ENCODE data around the gene KIAA1328.

KIAA1328 gene

DNA sequence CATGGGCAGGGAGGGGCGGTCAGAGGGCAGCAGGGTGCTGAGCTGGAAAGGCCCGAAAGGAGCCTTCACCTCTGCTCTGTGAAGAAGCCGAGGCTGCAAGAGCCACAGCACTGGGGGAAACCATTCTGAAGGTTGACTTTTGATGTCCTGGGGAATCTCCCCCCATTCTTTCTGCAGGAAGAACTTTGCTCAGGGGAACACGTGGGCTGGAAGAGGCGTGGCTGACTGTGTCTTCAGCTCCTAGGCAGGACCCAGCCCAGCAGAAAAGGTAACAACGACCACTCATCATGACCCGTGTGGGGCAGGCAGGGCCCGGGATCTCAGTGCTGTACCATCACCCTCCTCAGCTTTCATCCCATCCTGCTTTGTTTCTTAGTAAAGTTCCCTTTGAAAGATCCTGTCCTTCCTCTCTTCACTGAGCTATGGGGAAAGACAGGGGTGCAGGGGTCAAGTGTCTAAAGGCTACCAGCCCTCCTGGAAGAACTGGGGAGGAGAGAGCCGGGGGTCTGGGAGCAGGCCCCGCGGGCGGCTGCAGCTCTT, 424.0 kb downstream of the KIAA1328 start:
- DNase-seq (ENCODE audit: low read depth, low spot score), result no peak

DNA sequence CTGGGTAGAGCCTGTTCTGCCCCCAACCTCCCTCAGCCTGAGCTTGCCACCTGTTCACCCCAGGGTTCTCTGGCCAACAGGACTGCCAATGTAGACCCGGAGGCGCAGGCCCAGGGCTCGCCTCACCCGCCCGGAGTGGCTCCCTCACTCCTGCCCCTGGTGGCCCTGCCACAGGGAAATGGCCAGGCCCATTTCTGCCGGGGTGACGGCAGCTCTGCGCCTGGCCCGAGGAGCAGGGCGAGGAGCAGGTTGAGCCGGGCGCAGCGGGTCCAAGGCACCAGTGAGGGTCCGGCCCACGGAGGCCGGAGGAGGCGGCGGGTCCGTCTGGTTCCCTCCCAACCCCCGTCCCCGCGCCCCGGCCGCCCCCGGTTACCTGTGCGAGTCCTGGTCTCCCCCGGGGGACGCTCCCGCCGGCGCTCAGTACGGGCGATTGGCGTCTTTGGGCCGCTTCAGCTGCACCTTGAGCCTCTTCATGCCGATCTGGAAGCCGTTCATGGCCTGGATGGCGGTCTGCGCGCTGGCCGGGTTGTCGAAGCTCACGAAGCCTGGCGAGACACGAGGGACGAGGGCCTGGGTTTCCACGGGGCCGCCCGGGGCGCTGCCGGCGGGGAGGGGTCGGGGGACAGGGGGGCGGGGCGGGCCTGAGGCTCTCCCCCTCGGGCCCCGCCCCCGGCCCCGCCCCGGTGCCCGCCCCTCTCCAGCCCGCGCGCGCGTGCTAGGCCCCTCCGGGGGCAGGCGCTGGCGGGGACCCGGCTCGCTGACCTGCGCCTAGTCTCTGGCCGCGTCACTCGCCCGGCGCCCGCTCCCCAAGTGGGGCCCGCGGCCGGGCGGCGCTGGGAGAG, 424.7 kb downstream of the KIAA1328 start:
- DNase-seq (ENCODE audit: low read depth, low spot score), result no peak

DNA sequence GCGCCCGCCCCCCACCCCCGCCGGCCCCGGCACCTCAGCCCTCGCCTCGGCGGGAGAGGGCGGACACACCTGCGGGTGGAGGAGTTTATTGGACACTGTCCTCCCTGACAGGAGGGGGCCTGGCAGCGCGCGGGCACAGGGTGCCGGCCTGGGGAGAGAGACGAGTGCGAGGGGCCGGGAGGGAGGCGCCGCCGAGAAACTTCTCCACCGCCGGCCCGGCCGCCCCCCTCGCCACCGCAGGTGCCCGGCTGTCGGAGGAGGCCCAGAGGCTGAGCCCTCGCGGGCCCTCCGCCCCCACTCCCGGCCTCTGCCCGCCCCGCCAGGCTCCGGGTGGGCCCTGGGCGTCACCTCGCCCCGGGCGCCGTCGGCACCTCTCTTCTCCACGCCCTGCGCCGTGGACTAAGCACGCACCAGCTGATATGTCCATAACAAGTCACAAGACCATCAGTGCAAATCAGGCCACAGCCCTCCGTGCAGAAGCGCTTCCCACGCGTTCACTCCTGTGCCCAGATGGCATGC, 425.4 kb downstream of the KIAA1328 start:
- no peak for DNase-seq (ENCODE audit: low read depth, low spot score)

DNA sequence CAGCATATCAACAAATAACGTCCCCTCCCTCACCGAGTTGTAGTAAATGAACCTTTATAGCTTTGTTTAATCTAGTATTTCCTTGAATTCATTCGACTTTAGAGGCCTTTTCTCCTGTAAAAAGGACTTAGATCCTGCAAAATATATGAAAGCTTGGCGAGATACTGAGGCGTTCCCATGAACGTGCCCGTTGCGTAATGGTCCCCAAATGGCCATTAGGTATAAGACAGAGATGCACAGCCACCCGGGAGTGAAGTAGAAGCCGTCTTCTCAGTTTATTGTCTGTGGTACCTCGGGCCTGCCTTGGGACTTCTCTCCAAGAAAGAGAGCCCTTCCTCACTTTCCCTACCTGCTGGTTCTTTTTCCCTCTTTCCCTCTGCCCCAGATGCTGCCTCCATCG, 426.0 kb downstream of the KIAA1328 start:
- no peak for DNase-seq (ENCODE audit: low read depth, low spot score)

DNA sequence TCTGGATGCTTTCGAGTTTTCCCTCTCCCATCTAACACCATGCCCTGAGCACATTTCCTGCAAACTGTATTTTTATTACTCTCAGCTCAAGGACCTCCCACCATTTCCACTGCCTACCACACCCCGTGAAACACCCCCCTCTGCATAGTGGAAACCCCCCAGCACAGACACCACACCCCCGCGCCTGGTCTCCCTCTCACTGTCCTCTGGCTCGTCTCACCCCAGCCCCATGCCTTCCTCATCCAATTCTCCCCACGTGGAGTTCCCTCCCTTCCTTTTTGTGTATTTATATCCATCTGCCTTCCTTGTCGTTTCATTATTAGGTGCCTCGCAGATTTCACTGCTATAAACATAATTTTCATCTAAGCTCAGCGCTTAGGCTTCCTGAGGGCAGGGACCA, 429.2 kb downstream of the KIAA1328 start:
- DNase-seq (ENCODE audit: low read depth, low spot score), result no peak

DNA sequence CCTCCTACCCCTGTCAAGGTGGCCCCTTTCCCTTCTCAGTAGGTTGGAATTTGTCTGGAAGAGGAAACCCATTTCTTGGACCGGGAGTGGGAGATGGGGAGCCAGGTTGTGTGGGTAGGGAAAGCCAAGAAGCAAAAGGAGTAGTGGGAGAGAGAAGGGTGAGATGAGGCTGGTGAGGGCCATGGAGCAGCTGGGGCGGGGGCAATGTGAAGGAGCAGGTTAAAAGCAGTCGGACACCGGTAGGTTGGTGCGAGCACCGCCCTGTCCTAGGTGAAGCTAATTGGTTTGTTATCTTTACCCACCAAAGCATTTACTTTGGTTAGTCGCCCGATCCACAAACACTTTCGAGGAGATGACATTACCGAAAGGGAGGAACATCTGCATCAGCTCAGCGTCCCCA, 429.9 kb downstream of the KIAA1328 start:
- DNase-seq (ENCODE audit: low read depth, low spot score), result no peak

DNA sequence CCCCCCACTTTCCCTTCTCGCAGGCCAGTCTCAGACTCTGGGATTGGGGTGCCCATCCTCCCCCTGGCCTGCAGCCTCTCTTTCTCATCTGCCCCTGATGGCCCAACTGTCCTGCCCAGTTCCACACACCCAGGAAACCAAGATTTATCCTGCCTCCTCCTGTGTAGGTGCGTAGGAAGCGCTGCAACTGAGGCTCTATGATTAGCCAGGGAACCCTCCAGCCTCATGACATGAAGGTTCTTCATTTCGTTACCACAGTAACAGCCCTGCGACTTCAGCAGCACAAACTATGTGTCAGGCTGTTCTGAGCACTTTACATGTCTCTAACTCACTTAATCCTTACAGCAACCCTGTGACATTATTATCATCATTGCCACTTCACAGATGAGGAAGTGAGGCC, 430.8 kb downstream of the KIAA1328 start:
- DNase-seq (ENCODE audit: low read depth, low spot score), result no peak

DNA sequence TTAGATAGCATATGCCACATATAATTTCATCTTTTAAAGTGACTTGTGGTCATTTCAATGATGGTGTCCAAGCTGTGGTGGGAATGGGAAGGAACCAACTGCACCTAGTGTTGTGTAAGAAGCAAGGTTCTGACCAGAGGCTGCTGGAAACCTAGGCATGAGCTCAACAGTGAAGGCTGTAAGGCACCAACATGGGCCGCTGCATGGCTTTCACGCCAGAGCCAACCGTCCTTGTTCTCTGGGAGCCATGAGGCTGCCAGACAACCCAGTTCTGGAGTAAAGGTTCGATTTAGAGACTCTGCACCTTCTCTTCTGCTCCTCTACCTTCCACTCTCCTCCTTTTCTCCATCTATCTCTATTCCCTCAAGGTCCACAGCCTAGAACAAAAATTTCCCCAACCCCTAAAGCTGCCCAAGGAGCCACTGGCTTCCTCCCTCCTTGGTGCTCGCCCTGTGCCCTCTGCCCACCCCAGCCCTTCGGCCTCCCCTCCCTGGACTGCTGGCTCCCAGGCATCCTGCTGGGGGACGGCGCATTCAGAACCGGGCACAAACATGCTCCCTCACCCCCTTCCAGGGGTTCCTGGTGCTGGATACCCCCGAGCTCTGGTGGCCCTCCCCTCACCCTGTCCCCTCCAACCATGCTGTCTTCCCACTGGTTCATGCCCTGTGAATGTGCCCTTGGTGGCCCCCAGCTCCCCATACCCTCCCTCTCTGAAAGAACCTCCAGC, 431.6 kb downstream of the KIAA1328 start:
- no peak for DNase-seq (ENCODE audit: low read depth, low spot score)

DNA sequence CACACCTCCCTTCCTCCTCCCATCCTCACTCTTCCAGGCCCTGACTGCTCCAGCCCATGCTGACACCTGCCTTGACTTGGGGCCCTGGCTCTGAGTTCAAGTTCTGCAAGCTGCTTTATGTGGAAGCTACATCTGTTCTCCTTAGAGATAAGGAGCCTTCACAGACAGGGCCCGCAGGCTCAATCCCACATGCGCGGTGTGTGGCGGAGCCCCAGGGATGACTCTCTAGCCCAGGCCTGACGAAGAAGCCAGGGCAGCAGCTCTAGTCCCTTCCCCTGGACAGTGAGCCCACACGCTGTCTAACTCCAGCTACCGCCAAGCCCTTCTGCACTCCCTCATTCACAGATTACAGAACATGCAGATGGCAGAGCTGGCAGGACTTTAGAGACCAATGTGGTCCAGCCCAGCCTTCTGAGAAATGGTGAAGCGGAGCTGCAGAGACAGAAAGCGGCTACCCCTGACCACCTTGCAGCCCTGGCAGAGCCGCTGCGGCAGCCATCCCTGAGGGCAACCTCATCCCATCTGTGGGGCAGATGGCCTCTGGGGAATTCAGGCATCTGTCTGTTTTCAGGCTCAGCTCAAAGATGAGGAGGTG, 432.4 kb downstream of the KIAA1328 start:
- no peak for DNase-seq (ENCODE audit: low read depth, low spot score)

DNA sequence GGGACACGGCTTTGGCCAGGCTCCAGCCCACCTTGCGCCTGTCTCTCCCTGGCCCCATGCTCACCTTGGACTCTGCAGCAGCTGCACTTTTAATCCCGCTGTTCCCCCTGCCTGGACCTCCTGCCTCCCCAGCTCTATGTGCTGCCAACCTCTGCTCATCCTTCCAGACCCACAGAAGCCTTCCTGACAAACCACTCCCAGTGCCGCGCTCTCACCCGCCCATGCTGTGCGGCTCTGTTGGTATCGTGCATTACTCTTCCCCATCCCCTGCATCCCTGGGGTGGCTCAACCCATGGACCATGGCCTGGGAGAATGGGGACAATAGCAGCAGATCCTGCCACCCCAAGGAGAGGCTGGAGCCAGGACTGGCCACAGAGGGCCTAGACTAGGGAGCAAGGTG, 433.1 kb downstream of the KIAA1328 start:
- DNase-seq (ENCODE audit: low read depth, low spot score), result no peak

DNA sequence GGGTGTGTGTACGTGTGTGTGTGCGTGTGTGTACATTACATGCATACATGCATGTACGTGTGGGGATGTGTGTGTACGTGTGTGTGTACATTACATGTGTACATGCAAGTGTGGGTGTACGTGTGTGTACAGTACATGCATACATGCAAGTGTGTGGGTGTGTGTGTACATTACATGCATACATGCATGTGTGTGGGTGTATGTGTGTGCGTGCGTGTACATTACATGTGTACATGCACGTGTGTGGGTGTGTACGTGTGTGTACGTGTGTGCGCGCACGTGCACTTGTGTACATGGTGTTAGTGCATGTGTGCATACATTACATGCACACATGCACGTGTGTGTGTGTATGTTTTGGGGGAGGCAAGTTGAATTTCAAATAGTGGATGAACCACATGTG, 436.0 kb downstream of the KIAA1328 start:
- no peak for DNase-seq (ENCODE audit: low read depth, low spot score)

DNA sequence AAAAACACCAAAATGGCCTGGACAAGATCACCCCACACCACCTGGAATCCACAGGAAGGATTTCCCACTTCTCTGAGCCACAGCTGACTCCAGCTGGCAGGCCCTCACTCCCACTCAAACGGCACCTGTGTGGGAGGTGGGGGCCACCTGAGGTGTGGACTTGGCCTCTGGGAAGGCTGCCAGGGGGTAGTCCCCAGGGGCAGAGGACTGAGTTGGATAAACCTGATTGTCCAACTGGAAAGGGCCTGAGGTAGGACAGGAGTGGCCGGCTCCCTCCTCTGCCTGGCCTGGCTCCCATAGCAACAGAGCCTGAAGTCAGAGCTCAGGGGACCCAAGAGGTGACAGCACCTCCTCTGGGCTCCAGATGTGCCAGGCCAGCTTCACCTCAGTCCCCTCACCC, 436.5 kb downstream of the KIAA1328 start:
- no peak for DNase-seq (ENCODE audit: low read depth, low spot score)

DNA sequence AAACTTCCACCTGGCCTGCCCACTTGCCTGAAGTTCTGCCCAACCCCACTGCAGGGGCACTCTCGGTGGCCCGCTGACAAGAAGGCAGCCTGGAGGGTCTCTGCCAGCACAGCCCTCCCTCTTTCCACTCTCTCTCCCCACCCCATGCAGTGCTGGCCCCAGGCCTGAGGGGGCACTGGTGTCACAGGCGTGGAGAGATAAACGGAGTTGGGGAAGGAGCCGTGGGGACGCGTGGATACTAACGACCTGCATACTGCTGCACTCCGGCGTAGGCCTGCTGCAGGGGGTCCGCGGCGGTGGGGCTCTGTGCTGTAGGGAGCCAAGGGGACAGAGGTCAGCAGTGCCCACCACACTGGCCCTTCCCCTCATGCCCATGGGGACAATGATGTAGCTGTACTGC, 437.4 kb downstream of the KIAA1328 start:
- no peak for DNase-seq (ENCODE audit: low read depth, low spot score)

DNA sequence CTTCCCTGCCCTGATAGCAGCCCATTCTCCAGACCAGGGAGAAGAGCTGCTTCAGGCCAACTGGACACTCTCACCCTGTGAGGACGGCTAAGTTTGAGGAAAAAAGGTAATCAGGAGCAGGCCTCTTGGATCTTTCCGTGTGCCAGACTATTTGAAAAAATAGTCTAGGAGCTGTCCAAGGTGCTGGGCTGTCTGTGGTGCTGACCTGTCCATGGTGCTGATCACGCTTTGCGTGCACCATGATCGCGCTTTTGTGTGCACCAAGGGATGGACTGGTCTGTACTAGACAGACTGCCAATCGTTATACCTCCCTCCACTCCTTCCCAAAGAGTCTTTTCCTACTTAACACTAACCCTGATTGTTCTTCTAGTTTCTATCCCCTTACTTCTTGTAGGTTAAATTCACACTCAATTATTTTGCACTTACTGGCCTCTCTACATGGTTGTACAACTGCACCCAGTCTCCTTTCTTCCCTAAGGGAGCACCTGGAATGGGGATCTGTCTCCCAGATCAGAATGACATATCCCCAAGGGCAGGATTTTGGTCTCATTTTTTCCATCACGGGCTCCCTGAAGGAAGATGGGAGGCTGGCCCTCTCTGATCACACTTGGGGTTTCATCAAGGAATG, 441.2 kb downstream of the KIAA1328 start:
- DNase-seq (ENCODE audit: low read depth, low spot score), result peak; percentile 29

DNA sequence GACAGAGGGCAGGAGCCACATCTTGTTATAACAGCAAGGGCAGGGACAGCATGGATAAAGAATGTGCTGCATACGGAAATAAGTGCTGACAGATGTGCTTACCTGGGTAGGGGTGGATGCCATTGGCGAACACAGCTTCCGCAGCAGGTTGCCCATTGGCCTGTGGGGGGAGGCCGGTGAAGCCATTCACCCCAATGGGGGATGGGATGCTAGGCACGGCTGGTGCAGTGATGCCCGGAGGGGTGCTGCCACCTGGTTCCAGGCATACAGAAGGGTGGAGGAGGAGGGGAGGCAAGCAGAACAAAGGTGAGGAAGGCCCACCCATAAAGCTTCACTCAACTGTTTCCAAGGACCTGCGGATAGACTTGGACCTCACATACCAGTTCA, 441.7 kb downstream of the KIAA1328 start:
- DNase-seq (ENCODE audit: low read depth, low spot score), result no peak

DNA sequence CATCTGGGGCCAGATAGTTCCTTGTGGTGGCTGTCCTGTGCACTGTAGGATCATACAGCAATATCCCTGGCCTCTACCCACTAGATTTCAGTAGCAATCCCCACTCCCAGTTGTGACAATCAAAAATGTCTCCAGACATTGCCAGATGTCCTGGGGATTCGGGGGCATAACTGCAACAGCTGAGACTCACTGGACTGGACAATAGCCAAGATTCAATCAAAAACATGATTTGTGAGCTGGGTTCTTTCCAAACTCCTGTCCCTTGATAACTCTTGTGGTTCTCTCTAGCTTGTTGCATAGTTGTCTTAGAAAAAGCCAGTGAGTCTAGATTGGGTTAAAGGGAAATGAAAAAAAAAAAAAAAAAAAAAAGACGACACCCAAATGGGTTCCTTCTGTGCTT, 443.3 kb downstream of the KIAA1328 start:
- DNase-seq (ENCODE audit: low read depth, low spot score), result no peak

DNA sequence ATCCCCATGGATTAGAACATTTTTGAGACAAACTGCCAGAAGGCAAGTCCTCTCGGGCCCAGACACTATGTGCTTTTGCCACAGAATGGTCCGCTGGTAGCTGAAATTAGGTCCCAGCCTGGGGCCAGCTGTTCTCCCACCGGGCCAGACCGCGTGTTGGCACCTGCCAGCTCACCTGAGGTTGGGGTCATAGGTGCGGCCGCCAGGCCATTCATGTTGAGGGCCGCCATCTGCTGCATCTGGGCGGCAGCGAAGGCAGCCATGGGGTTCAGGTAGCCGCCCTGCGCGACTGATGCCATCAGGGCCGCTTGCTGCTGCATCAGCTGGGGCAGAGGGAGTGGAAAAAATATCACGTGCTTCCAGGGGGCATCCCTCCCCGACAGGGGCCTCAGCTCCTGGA, 443.9 kb downstream of the KIAA1328 start:
- no peak for DNase-seq (ENCODE audit: low read depth, low spot score)

DNA sequence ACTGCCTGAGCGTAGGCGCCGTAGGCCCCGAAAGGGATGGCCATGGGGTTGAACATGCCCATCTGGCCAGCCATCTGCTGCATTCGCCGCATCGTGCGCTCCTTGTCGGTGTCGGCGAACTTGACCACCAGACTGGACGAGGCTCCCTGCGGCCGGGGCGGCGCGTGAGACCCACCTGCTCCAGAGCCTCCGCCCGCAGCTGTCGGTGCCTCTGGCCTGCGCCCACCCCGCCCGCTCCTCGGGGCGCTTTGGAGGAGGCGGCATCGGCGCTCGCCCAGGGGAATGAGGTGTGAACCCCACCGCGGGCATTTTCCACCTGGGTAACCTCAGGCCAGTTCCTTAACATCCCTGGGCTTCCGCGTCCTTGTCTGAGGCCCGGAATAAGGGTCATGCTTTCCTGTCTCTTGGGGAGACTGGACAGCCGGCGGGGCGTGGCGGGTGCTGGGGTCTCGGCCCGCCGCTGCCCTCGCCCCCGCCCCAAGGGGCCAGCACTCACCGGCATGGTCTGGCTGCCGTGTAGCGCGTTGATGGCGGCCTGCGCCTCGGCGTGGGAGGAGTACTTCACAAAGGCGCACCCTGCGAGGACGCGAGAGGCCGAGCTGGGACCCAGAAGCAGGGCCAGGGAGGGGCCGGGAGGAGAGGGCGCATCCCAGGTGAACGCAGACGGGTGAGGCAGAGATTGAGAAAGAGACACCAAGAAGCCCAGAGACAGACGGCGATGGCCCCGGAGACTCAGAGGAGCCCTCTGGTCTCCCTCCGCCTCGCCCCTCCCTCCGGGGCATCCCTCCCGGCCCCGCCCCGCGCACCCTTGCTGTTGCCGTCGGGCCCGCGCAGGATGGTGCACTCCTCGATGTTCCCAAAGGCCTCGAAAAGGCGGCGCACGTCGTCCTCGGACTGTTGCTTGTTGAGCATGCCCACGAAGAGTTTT, 445.6 kb downstream of the KIAA1328 start:
- no peak for DNase-seq (ENCODE audit: low read depth, low spot score)

DNA sequence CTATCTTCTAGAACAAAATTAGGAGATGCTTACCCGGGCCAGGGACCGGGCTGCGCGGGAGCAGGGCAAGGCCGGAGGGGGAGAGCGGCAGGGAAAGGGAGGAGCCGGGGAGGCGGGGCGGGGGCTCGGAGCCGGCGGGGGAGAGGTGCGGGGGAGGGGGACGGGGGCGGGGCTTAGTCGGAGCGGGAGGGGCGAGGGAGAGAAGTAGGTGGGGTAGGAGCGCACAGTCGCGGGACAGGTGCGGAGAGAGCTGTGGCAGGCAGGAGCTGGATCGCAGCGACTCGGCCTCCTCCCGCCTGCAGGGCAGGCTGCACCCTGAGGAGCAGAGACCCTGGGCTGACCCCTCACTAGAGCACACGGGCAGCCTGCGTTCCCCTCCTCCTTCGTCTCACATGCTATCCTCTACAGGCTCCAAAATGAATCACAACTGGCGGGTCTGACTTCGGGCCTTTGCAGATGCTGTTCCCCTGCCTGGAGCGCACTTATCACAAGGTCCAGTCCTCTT, 446.4 kb downstream of the KIAA1328 start:
- DNase-seq (ENCODE audit: low read depth, low spot score), result no peak

DNA sequence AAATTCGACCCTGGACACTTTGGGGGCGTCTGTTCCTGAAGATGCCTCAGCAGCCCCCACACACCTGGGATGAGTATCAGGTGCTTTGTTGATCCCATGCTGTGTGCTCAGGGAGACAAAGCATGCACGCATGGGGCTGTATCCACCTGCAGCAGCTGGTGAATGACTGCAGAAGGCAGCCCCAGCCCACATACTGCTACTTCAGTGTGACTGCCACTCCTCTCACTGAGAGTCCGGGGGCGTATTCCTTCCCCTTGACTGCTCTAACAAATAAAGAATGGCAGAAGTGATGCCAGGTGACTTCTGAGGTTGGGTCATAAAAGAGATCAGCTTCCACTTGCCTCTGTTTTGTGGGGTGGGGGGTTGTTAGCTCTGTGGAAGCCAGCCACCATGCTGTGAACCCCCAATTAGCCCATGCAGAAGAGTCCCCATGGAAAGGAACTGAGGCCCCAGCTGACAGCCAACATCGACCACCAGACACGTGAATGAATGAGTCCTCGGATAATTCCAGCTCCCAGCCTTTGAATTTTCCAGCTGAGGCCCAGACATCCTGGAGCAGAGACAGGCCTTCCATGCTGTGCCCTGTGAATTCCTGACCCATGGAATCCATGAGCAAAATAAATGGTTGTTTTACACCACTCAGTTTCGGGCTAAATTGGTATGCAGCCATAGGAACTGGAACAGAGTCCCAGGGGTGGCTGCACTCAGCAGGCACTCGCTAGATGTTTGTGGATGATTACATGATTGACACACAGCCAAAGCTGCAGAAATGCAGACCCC, 447.4 kb downstream of the KIAA1328 start:
- DNase-seq (ENCODE audit: low read depth, low spot score), result no peak

Measured in smooth muscle cell of the brain vasculature (primary cell).